Gastroesophageal sphincter (tissue), 4 donors: Measurements from ENCODE around the gene COG8. TPM values are rescaled to one million over a fixed set of nuclear protein-coding genes. Genes with fewer than 3 reads are reported as not detected.

Experiments used
- ATAC-seq: fragments of 150-250 bp; one replicate; pipeline ENCODE4 v1.9.1; 2016; ENCODE audit warnings: mild to moderate bottlenecking, moderate library complexity
- H3K27ac ChIP-seq, 4 donors: fragments of 200-600 bp; sonication (generic) in 3 of 4; 1 replicate in 3 of 4; 2 replicates in 1 of 4; pipeline ENCODE4 v1.5.1; 2016 to 2019
- H3K27me3 ChIP-seq: fragments of 200-600 bp; sonication (generic); one replicate; pipeline ENCODE4 v1.5.1; 2019
- H3K36me3 ChIP-seq, 2 donors: fragments of 200-600 bp; sonication (generic); one replicate each; pipeline ENCODE4 v1.5.1; 2019; ENCODE audit warnings: control low read depth in 1 of 2
- H3K4me1 ChIP-seq, 3 donors: fragments of 200-600 bp; sonication (generic); 1 replicate in 2 of 3; 2 replicates in 1 of 3; pipeline ENCODE4 v1.5.1; 2016 to 2019; ENCODE audit warnings: control low read depth in 2 of 3
- H3K4me3 ChIP-seq, 2 donors: fragments of 200-600 bp; sonication (generic); one replicate each; pipeline ENCODE4 v1.5.1; 2019; ENCODE audit warnings: mild to moderate bottlenecking in 1 of 2, moderate library complexity in 1 of 2
- H3K9me3 ChIP-seq, 3 donors: fragments of 200-600 bp; sonication (generic); one replicate each; pipeline ENCODE4 v1.5.1; 2017 to 2019; ENCODE audit warnings: control low read depth in 2 of 3
- CTCF ChIP-seq, 4 experiments: fragments of 200-600 bp in 2 of 4; fragments of 450-650 bp in 2 of 4; sonication (generic) in 1 of 4; IDR thresholded peaks; one replicate each; pipeline ENCODE4 v1.5.1; 2017 to 2019; ENCODE audit warnings: antibody characterized with exemption in 4 of 4, mild to moderate bottlenecking in 2 of 4, moderate library complexity in 2 of 4
- EP300 ChIP-seq: sonication (generic); formaldehyde crosslinking; IDR thresholded peaks from one replicate; pipeline ENCODE4 v1.6.1; 2017; ENCODE audit warnings: antibody characterized with exemption, mild to moderate bottlenecking
- POLR2A ChIP-seq, 2 donors: fragments of 450-650 bp; IDR thresholded peaks; one replicate each; pipeline ENCODE4 v1.6.1; 2017; ENCODE audit warnings: antibody characterized with exemption in 2 of 2, mild to moderate bottlenecking in 2 of 2, moderate library complexity in 1 of 2
- POLR2AphosphoS5 ChIP-seq: sonication (generic); formaldehyde crosslinking; IDR thresholded peaks from one replicate; pipeline ENCODE4 v1.6.1; 2017; ENCODE audit warnings: antibody characterized with exemption
- WGBS, 2 donors: methylation state at CpG; one replicate each; pipeline ENCODE4 v1.1.5; 2018; ENCODE audit warnings: low coverage in 1 of 2; 5-methylcytosine and 5-hydroxymethylcytosine counted together
- total RNA-seq, 4 donors: library from RNA; depleted of rRNA; stranded (reverse); fragments of >200 nt; gene quantifications; one replicate each; pipeline ENCODE4 v1.1.0, GENCODE V29; 2016

COG8 gene
- total RNA-seq, 4 donors from 2014 or later = 33.3 to 48.6 (median 43.5) TPM

GRCh38 chr16:69307091-69307490 lies 32.3 kb downstream of the COG8 start:
- Histone ChIP-seq H3K4me1 (peaks cover 0 to 11% (median 4%) of the 10 kb centered on the region in 3 donors), H3K27me3 (no peaks in the 10 kb centered on the region), H3K27ac (no peak overlapping the region), H3K36me3 (peaks cover 2 to 26% of the 10 kb centered on the region in 2 donors), H3K9me3 (no peaks in the 10 kb centered on the region), H3K4me3 (no peak overlapping the region)
- ATAC-seq = no peak
- WGBS, 2 donors = 67 to 86% methylated on average over 1 of the region's 1 CpG
- TF ChIP-seq POLR2A (IDR thresholded peaks at IDR 0.05) (no peak), CTCF (IDR thresholded peaks at IDR 0.05) (no peak), EP300 (no peak), POLR2AphosphoS5 (no peak)

DNA sequence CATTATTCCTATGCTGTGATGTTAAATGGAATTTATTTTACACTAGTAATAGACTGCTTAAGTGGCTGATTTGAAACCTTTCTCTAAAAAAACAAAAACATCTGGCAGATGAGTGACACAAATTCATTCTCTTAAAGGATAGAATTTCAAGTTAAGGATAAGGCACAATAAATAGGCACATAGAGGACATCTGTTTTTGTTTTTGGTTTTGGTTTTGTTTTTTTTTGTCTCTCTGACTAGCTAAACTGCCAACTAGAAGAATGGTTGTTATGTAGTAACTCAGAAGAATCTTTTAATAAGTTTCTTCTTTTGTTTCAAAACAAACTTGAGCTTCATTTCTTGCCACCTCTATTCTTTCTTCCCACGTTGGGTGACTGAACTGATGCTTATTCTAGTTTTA lies 33.3 kb downstream of the COG8 start:
- H3K4me1 ChIP-seq = peaks cover 0 to 7% (median 4%) of the 10 kb centered on the region in 3 donors
- peaks cover 2 to 35% of the 10 kb centered on the region in 2 donors for H3K36me3 ChIP-seq
- H3K4me3 ChIP-seq = no peak overlapping the region
- WGBS, 2 donors = 50 to 67% methylated on average over 1 of the region's 1 CpG
- ATAC-seq = no peak
- H3K27me3 ChIP-seq = no peaks in the 10 kb centered on the region
- H3K9me3 ChIP-seq = no peaks in the 10 kb centered on the region
- TF ChIP-seq POLR2A (IDR thresholded peaks at IDR 0.05) = no peak
- no peak overlapping the region for H3K27ac ChIP-seq

GRCh38 chr16:69302301-69302700 lies 37.1 kb downstream of the COG8 start:
- Histone ChIP-seq H3K9me3 (no peaks in the 10 kb centered on the region), H3K4me3 (no peak overlapping the region), H3K27me3 (no peaks in the 10 kb centered on the region), H3K4me1 (no peaks in the 10 kb centered on the region), H3K27ac (no peak overlapping the region), H3K36me3 (peaks cover 2 to 69% of the 10 kb centered on the region in 2 donors)
- ATAC-seq = no peak
- WGBS, 2 donors = 86 to 98% methylated on average over 2 to 4 of the region's 4 CpGs
- TF ChIP-seq POLR2A (IDR thresholded peaks at IDR 0.05) = no peak
- TF ChIP-seq CTCF (IDR thresholded peaks at IDR 0.05) = no peak
- TF ChIP-seq POLR2AphosphoS5 = no peak

DNA sequence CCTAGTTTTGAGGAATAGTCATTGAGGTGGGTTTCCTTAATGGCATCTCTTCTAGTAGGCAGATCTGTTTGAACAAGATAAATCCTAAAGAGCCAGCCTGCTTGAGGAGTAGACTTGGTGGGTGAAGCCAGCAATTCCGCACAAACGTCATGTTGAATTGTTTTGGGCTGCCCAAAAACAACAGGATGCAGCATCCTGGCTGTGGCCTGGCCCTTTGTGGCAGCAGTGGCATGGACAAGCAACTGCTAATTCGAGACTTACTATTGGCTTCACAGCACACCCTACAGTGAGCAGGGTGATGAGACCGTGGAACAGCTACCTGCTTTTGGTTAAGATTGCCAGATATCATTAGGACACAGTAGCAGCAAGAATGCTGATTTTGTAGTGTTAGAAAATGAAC lies 37.5 kb downstream of the COG8 start:
- Histone ChIP-seq H3K4me1 (no peaks in the 10 kb centered on the region), H3K36me3 (peaks cover 2 to 69% of the 10 kb centered on the region in 2 donors), H3K4me3 (no peak overlapping the region)

DNA sequence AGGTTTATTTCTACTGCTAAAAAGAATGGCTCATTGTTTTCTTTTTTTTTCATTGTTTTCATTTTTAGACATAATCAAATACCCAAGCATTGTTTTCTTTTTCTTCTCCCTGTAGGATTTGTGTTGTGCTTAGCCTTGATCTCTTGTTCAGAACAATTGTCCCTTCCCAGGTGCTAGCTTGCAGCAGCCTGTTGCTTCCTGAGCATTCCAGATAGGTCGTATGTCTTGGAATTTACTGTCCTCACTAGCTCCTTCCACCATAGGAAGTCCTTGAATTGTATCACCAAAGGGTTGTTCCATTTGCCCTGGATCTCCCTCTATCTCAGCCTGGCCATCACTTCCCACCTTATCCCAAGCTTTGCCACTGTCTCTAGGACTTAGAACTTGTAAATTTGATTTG lies 38.2 kb downstream of the COG8 start:
- H3K9me3 ChIP-seq = no peaks in the 10 kb centered on the region
- no peak for ATAC-seq
- no peaks in the 10 kb centered on the region for H3K4me1 ChIP-seq
- H3K4me3 ChIP-seq = no peak overlapping the region
- 47 to 57% methylated on average over 1 of the region's 1 CpG for WGBS, 2 donors
- H3K27me3 ChIP-seq = no peaks in the 10 kb centered on the region
- H3K36me3 ChIP-seq = peaks cover 2 to 71% of the 10 kb centered on the region in 2 donors
- H3K27ac ChIP-seq = no peak overlapping the region
- TF ChIP-seq POLR2A (IDR thresholded peaks at IDR 0.05) (no peak), EP300 (no peak), POLR2AphosphoS5 (no peak), CTCF (IDR thresholded peaks at IDR 0.05) (no peak)

More for the DNA sequence above, 37.5 kb downstream of the COG8 start:
- ATAC-seq = no peak
- WGBS, 2 donors = 74 to 100% methylated on average over 1 to 4 of the region's 4 CpGs
- Histone ChIP-seq H3K9me3 (no peaks in the 10 kb centered on the region), H3K27me3 (no peaks in the 10 kb centered on the region), H3K27ac (no peak overlapping the region)
- TF ChIP-seq POLR2AphosphoS5 (no peak), POLR2A (IDR thresholded peaks at IDR 0.05) (no peak), EP300 (no peak), CTCF (IDR thresholded peaks at IDR 0.05) (no peak)
